GM06990 (cell line): ENCODE data around the gene DDX55.

Experiments
- DNase-seq: peaks from one replicate; pipeline ENCODE4 v3.0.0-alpha.2; 2011; ENCODE audit not compliant: insufficient read length; ENCODE audit errors: extremely low read depth
- H3K27me3 ChIP-seq: replicated peaks from 2 replicates; pipeline ENCODE4 v1.6.0; 2011; ENCODE audit warnings: low read length; ENCODE audit not compliant: control insufficient read depth, insufficient read depth
- H3K36me3 ChIP-seq: 2 replicates; pipeline ENCODE4 v1.5.1; 2011; ENCODE audit warnings: low read length; ENCODE audit not compliant: control insufficient read depth, insufficient read depth
- H3K4me3 ChIP-seq: replicated peaks from 2 replicates; pipeline ENCODE4 v1.5.1; 2011; ENCODE audit warnings: low read depth, mild to moderate bottlenecking, control low read depth, low read length
- CTCF ChIP-seq: IDR thresholded peaks from 2 replicates; pipeline ENCODE4 v1.5.1; 2011; ENCODE audit warnings: low read length, control low read depth, mild to moderate bottlenecking, inconsistent platforms; ENCODE audit not compliant: insufficient read depth, poor library complexity, severe bottlenecking

DDX55 gene

GRCh38 chr12:123607756-123608155 lies 5.9 kb downstream of the DDX55 start:
- no peak for TF ChIP-seq CTCF
- DNase-seq: no peak
- no peak overlapping the region for H3K4me3 ChIP-seq
- no peaks in the 10 kb centered on the region for H3K27me3 ChIP-seq
- peaks cover 29% of the 10 kb centered on the region for H3K36me3 ChIP-seq

- Histone ChIP-seq H3K27me3 (no peaks in the 10 kb centered on the region), H3K4me3 (no peak overlapping the region), H3K36me3 (peaks cover 31% of the 10 kb centered on the region)
- TF ChIP-seq CTCF: no peak
- no peak for DNase-seq
These were observed 6.3 kb downstream of the DDX55 start for GRCh38 chr12:123608182-123608581.

- DNase-seq: no peak
- H3K4me3 ChIP-seq: no peak overlapping the region
- TF ChIP-seq CTCF: no peak
- H3K27me3 ChIP-seq: no peaks in the 10 kb centered on the region
- peaks cover 36% of the 10 kb centered on the region for H3K36me3 ChIP-seq
These were observed 12.2 kb downstream of the DDX55 start for GRCh38 chr12:123614110-123614509.

DNA sequence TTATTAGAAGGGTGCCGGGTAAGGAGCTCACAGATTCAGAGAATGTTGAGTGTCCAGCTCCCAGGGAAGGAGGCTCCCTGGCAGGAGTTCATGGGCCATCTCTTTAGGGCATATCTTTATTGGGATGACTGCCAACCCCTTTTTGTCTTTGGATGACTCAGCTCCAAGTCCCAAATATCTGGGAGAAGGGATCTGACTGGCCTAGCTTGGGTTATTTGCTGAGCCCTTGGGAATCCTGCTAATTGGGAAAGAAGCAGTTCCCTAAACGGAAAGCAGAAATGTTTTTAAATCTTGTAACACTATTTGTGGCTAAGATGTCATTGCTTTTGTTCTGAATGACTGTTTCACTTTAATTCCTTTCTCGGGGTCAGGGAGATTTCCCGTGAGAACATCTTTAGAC lies 12.6 kb downstream of the DDX55 start:
- DNase-seq: no peak
- Histone ChIP-seq H3K27me3 (no peaks in the 10 kb centered on the region), H3K4me3 (no peak overlapping the region), H3K36me3 (peaks cover 34% of the 10 kb centered on the region)
- no peak for TF ChIP-seq CTCF

DNA sequence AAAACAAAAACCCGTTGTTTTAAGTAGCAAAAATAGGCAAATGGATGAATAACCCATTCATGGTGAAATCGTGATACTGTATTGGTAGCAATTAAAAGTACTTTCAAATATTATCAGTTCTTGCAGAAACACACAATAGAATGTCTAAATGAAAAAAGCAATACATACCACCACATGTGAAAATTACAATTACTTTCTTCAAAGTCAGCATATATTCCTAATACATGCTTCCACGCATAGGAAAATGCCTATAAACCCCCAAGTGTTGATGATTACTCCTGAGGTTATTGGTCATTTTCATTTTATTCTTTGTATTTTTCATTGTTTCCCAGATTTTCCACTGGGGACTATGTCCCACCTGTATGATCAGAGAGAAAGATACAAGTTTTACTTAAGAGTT lies 15.2 kb downstream of the DDX55 start:
- DNase-seq: no peak
- no peaks in the 10 kb centered on the region for H3K27me3 ChIP-seq
- H3K4me3 ChIP-seq: no peak overlapping the region
- peaks cover 39% of the 10 kb centered on the region for H3K36me3 ChIP-seq
- TF ChIP-seq CTCF: no peak

GRCh38 chr12:123617580-123617979 lies 15.7 kb downstream of the DDX55 start:
- DNase-seq: no peak
- TF ChIP-seq CTCF: no peak
- Histone ChIP-seq H3K36me3 (peaks cover 40% of the 10 kb centered on the region), H3K27me3 (no peaks in the 10 kb centered on the region), H3K4me3 (no peak overlapping the region)
